CD8-positive, alpha-beta memory T cell (primary cell): ENCODE results near the gene ZNF831. TPM values are rescaled to one million over a fixed set of nuclear protein-coding genes. Genes with fewer than 3 reads are reported as not detected.
A peak's percentile ranks its signal among the peaks of the same experiment; 100 is the strongest.

ENCODE experiments used
- CTCF ChIA-PET: fragments of 350-600 bp; sonication (Branson Sonifier 250); formaldehyde crosslinking; loops from one replicate; lab custom pipeline; 2021; ENCODE audit warnings: antibody characterized with exemption; lab: Charles Lee
- POLR2A ChIA-PET: fragments of 350-600 bp; sonication (Branson Sonifier 250); formaldehyde crosslinking; loops from one replicate; lab custom pipeline; 2021; ENCODE audit warnings: antibody characterized with exemption; lab: Charles Lee
- DNase-seq, 5 donors: peaks; one replicate each; pipeline versions ENCODE4 v3.0.0 to v3.0.0-alpha.2; 2020 to 2022; ENCODE audit warnings: mixed read lengths in 1 of 5
- H3K27ac ChIP-seq: one replicate; pipeline ENCODE4 v1.7.0; 2013; ENCODE audit warnings: low read depth, mild to moderate bottlenecking, low read length, moderate library complexity
- H3K27me3 ChIP-seq: 2 replicates; pipeline ENCODE4 v1.7.0; 2013; ENCODE audit warnings: low read length, mild to moderate bottlenecking; ENCODE audit not compliant: insufficient read depth, poor library complexity, severe bottlenecking
- H3K36me3 ChIP-seq: 2 replicates; pipeline ENCODE4 v1.7.0; 2013; ENCODE audit warnings: mild to moderate bottlenecking, low read length, moderate library complexity; ENCODE audit not compliant: insufficient read depth
- H3K4me1 ChIP-seq: 2 replicates; pipeline ENCODE4 v1.7.0; 2013; ENCODE audit warnings: mild to moderate bottlenecking, low read length, moderate library complexity; ENCODE audit not compliant: insufficient read depth
- H3K4me3 ChIP-seq: 2 replicates; pipeline ENCODE4 v1.7.0; 2013; ENCODE audit warnings: mild to moderate bottlenecking, low read length
- H3K9me3 ChIP-seq: 2 replicates; pipeline ENCODE4 v1.7.0; 2013; ENCODE audit warnings: mild to moderate bottlenecking, low read length
- H3K27ac Mint-ChIP-seq, 8 donors: one replicate each; pipeline ENCODE4 v1.8.0; 2020 to 2021; ENCODE audit warnings: mixed read lengths in 8 of 8, mild to moderate bottlenecking in 6 of 8, inconsistent platforms in 3 of 8, moderate library complexity in 3 of 8
- H3K27me3 Mint-ChIP-seq, 2 donors: one replicate each; pipeline ENCODE4 v1.8.0; 2020 to 2021; ENCODE audit warnings: mixed read lengths in 2 of 2, mild to moderate bottlenecking in 1 of 2, moderate library complexity in 1 of 2
- H3K36me3 Mint-ChIP-seq, 3 donors: one replicate each; pipeline ENCODE4 v1.8.0; 2020 to 2021; ENCODE audit warnings: mixed read lengths in 3 of 3, inconsistent platforms in 1 of 3, mild to moderate bottlenecking in 1 of 3
- H3K4me1 Mint-ChIP-seq, 3 donors: one replicate each; pipeline ENCODE4 v1.8.0; 2020 to 2021; ENCODE audit warnings: mixed read lengths in 3 of 3, inconsistent platforms in 1 of 3, mild to moderate bottlenecking in 1 of 3
- H3K4me3 Mint-ChIP-seq, 7 donors: one replicate each; pipeline ENCODE4 v1.8.0; 2020 to 2021; ENCODE audit warnings: mixed read lengths in 7 of 7, mild to moderate bottlenecking in 6 of 7, moderate library complexity in 4 of 7, inconsistent platforms in 2 of 7
- H3K9me3 Mint-ChIP-seq, 5 donors: one replicate each; pipeline ENCODE4 v1.8.0; 2020 to 2022; ENCODE audit warnings: mixed read lengths in 5 of 5, mild to moderate bottlenecking in 3 of 5, moderate library complexity in 2 of 5, inconsistent platforms in 1 of 5
- polyA plus RNA-seq: library from polyadenylated mRNA; unstranded; fragments of 300-500 nt; fragmentation: Illumina TruSeq; gene quantifications from one replicate; pipeline ENCODE4 v1.2.3, GENCODE V29; 2021
- total RNA-seq, 2 experiments: library from RNA; stranded (reverse); gene quantifications; one replicate each; pipeline ENCODE4 v1.2.3, GENCODE V29; 2021

Gene ZNF831
- total and polyA plus RNA-seq, 3 experiments from 2014 or later, result 6.4 to 12.1 (median 6.9) TPM

DNA sequence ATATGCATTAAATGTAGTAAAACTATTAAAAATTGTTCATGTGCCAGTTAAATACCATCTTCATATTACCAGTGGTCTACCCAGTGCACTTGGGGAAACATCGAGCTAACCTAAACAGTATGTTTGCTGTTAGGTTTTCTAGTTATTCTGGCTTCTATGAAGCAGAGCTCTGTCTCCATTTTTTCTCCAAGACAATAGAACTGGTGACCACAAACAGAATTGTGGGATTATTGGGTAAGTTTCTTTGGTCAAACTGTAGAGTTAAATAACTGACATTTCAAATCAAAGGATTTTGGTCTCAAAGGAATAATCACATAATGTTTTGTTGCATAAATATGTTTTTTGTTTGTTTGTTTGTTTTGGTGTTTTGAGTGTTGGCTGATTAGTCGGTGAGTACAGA, 96.3 kb downstream of the ZNF831 start:
- no peaks in the 10 kb centered on the region for H3K9me3 ChIP-seq
- Mint-ChIP-seq H3K9me3 (no peaks in the 10 kb centered on the region), H3K27me3 (no peaks in the 10 kb centered on the region), H3K27ac (no peak overlapping the region), H3K4me3 (no peak overlapping the region), H3K4me1 (peaks cover 20 to 55% (median 26%) of the 10 kb centered on the region in 3 donors), H3K36me3 (peaks cover 4 to 20% (median 6%) of the 10 kb centered on the region in 3 donors)
- no peak overlapping the region for H3K27ac ChIP-seq
- no peak overlapping the region for H3K4me3 ChIP-seq
- ChIA-PET POLR2A (no interaction called here), CTCF (no interaction called here)
- H3K4me1 ChIP-seq, result peaks cover 24% of the 10 kb centered on the region
- H3K36me3 ChIP-seq, result no peaks in the 10 kb centered on the region
- no peaks in the 10 kb centered on the region for H3K27me3 ChIP-seq
- no peak for DNase-seq

DNA sequence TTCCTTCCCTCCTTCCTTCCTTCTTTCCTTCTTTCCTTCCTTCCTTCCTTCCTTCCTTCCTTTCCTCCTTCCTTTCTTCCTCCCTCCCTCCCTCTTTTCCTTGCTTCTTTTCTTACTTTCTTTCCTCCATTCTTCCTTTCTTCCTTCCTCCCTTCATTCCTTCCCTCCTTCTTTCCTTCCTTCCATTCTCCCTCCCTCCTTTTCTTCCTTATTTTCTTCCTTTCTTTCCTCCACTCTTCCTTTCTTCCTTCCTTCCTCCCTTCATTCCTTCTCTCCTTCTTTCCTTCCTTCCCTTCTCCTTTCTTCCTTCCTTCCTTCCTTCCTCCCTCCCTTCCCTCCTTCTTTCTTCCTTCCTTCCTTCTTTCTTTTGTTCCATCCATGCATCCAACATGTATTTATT, 101.7 kb downstream of the ZNF831 start:
- no peaks in the 10 kb centered on the region for H3K36me3 Mint-ChIP-seq
- no peak for DNase-seq
- Histone ChIP-seq H3K4me1 (peaks cover 9% of the 10 kb centered on the region), H3K9me3 (no peaks in the 10 kb centered on the region), H3K27ac (no peak overlapping the region), H3K27me3 (no peaks in the 10 kb centered on the region), H3K36me3 (no peaks in the 10 kb centered on the region), H3K4me3 (no peak overlapping the region)
- POLR2A ChIA-PET, result no interaction called here
- H3K27me3 Mint-ChIP-seq, result peaks cover 10 to 28% of the 10 kb centered on the region in 2 donors
- CTCF ChIA-PET, result no interaction called here
- no peak overlapping the region for H3K27ac Mint-ChIP-seq
- H3K4me3 Mint-ChIP-seq, result no peak overlapping the region
- no peaks in the 10 kb centered on the region for H3K9me3 Mint-ChIP-seq
- H3K4me1 Mint-ChIP-seq, result peaks cover 4 to 26% (median 10%) of the 10 kb centered on the region in 3 donors

DNA sequence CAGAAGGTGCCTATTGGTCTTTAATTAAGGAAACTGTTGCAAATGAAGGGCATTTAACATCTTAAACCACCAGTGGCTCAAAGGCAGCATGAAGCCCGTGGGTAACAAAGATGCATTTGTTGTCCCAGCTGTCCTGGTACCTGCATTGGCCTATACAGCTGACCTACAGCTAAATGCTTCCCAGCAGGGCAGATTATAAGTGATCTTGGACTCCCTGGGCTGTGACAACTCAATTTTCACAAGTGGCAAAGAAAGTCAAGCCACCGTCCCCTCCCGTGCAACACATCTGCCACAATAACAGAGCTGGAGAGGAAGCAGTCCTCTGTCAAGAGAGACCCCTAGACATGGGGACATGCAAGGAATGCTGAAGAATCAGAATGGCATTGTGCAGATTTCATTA, 105.2 kb downstream of the ZNF831 start:
- Histone ChIP-seq H3K36me3 (no peaks in the 10 kb centered on the region), H3K4me3 (no peak overlapping the region), H3K9me3 (no peaks in the 10 kb centered on the region), H3K4me1 (peaks cover 14% of the 10 kb centered on the region), H3K27ac (no peak overlapping the region), H3K27me3 (no peaks in the 10 kb centered on the region)
- no peaks in the 10 kb centered on the region for H3K9me3 Mint-ChIP-seq
- H3K27me3 Mint-ChIP-seq, result peaks cover 10 to 36% of the 10 kb centered on the region in 2 donors
- no peaks in the 10 kb centered on the region for H3K36me3 Mint-ChIP-seq
- H3K4me3 Mint-ChIP-seq, result peak overlapping the region in 1 of 7 donors; percentile 31
- H3K4me1 Mint-ChIP-seq, result peaks cover 6 to 22% (median 10%) of the 10 kb centered on the region in 3 donors
- ChIA-PET POLR2A (interaction anchor here (1.6 kb wide), 1 partner anchor 21 kb away, joined by 3 read pairs; no protein-coding TSS in a partner anchor), CTCF (no interaction called here)
- no peak overlapping the region for H3K27ac Mint-ChIP-seq
- DNase-seq, result no peak

DNA sequence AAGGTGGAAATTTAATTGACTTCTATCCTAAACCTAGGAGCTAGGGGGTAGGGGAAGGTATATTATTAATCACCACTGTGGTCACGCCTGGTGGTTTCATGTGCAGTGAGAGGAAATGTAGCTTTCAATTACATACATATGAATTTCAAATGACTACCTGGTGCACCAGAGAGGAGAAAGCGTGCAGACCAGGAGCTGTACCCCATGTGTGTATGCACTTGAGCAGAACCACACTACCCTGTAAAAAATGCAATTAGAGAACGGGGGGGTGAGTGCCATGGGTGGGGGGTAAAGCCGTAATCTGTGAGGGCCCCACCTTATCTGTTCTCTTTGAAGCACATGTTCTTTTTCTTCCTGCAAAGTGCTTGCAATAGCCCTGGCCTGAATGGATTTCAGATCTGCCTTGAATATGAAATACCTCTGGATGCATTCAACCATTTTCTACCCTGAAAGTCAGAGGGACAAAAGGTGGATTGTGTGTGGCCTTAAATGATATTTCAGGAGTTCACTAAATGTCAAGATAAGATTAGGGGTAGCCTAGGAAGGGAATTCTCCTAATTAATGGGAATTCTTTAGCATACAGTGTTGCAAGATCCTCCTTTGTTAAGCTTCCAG, 105.9 kb downstream of the ZNF831 start:
- CTCF ChIA-PET, result no interaction called here
- POLR2A ChIA-PET, result interaction anchor here (1.6 kb wide), 1 partner anchor 20 kb away, joined by 3 read pairs; no protein-coding TSS in a partner anchor
- Histone ChIP-seq H3K27ac (no peak overlapping the region), H3K4me1 (peaks cover 20% of the 10 kb centered on the region), H3K27me3 (no peaks in the 10 kb centered on the region), H3K4me3 (no peak overlapping the region), H3K36me3 (no peaks in the 10 kb centered on the region), H3K9me3 (no peaks in the 10 kb centered on the region)
- peaks cover 13 to 29% (median 17%) of the 10 kb centered on the region in 3 donors for H3K4me1 Mint-ChIP-seq
- no peaks in the 10 kb centered on the region for H3K9me3 Mint-ChIP-seq
- H3K27me3 Mint-ChIP-seq, result peaks cover 16 to 42% of the 10 kb centered on the region in 2 donors
- DNase-seq, result no peak
- no peaks in the 10 kb centered on the region for H3K36me3 Mint-ChIP-seq
- peak overlapping the region in 2 of 8 donors; percentile 5 to 73 for H3K27ac Mint-ChIP-seq
- H3K4me3 Mint-ChIP-seq, result peak overlapping the region in 3 of 7 donors; percentile 31 to 52 (median 37)

DNA sequence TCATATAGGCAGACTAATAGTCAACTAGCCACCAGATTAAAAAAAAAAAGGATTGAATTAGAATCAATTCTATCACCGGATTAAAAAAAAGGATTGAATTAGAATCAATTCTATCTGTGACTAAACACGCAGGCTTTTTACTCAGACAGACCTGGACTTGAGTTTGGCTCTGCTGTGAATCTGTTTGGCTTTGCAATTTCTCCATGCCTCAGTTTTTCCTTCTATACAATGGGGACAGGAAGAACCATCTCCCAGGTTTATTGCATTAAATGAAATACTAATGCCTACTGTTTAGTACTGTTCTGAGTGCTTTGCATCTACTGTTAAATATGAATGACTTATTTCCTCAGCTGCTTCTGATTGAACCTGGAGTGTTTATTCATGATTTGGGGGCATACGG, 106.8 kb downstream of the ZNF831 start:
- Mint-ChIP-seq H3K9me3 (no peaks in the 10 kb centered on the region), H3K4me1 (peaks cover 13 to 32% (median 18%) of the 10 kb centered on the region in 3 donors), H3K27me3 (peaks cover 23 to 43% of the 10 kb centered on the region in 2 donors), H3K27ac (no peak overlapping the region), H3K36me3 (no peaks in the 10 kb centered on the region), H3K4me3 (no peak overlapping the region)
- H3K27me3 ChIP-seq, result no peaks in the 10 kb centered on the region
- DNase-seq, result no peak
- ChIA-PET POLR2A (interaction anchor here (1.6 kb wide), 1 partner anchor 20 kb away, joined by 3 read pairs; no protein-coding TSS in a partner anchor), CTCF (no interaction called here)
- H3K36me3 ChIP-seq, result no peaks in the 10 kb centered on the region
- H3K27ac ChIP-seq, result no peak overlapping the region
- peaks cover 21% of the 10 kb centered on the region for H3K4me1 ChIP-seq
- no peaks in the 10 kb centered on the region for H3K9me3 ChIP-seq
- H3K4me3 ChIP-seq, result no peak overlapping the region

DNA sequence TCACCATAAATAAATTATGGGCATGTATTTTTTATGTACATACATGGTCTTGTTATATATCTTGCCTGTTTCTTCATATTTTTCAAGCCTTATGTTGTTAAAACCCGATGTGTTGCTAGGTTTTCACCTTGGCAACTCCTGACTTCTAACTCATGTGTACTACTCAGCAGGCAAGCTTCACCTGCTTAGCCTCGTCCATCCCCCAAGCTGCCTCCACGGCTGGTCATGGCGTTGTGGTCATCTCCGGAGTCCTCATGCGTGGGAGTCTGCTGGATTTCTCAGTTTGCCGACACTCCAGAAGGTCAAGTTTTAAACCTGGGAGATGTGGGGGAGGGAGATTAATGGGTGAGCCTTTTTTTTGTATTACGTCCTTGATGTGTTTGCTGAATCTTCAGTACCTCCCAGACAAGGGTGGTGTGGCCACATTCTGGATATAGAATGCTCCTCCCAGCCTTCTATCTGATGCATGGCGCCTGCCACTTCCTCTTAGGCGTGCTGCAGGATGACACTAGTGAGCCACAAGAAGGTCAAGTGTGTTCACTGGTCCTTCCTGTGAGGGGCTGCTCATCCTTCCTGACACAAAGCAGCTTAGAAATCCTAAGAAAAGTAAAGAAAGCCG, 110.2 kb downstream of the ZNF831 start:
- peaks cover 17 to 32% of the 10 kb centered on the region in 2 donors for H3K27me3 Mint-ChIP-seq
- no peaks in the 10 kb centered on the region for H3K27me3 ChIP-seq
- H3K9me3 Mint-ChIP-seq, result no peaks in the 10 kb centered on the region
- peaks cover 13 to 29% (median 18%) of the 10 kb centered on the region in 3 donors for H3K4me1 Mint-ChIP-seq
- H3K36me3 Mint-ChIP-seq, result no peaks in the 10 kb centered on the region
- H3K27ac ChIP-seq, result no peak overlapping the region
- ChIA-PET CTCF (no interaction called here), POLR2A (no interaction called here)
- no peak for DNase-seq
- peak overlapping the region in 3 of 7 donors; percentile 36 to 70 (median 39) for H3K4me3 Mint-ChIP-seq
- peak overlapping the region in 2 of 8 donors; percentile 39 to 61 for H3K27ac Mint-ChIP-seq
- no peaks in the 10 kb centered on the region for H3K36me3 ChIP-seq
- peaks cover 21% of the 10 kb centered on the region for H3K4me1 ChIP-seq
- H3K4me3 ChIP-seq, result no peak overlapping the region
- no peaks in the 10 kb centered on the region for H3K9me3 ChIP-seq

DNA sequence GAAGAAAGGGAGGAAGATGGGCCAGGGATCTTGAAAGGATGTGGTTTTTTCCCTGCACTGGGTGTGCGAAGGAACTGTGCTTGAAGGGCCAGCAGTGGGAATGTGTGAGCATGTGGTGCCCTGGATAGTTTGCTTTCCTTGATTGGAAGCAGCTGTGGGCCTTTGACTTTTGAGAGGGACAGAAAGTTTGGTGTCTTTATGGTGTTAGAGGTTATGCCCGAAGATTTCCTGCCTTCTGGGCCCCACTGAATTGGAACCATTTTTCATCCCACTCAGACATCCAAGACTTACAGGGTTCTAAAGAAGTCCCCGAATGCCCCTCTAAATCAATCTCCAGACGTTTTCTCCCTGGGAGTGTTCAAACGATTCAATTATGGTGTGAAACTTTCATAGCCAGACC, 113.3 kb downstream of the ZNF831 start:
- Histone ChIP-seq H3K4me1 (peaks cover 12% of the 10 kb centered on the region), H3K27me3 (no peaks in the 10 kb centered on the region), H3K36me3 (no peaks in the 10 kb centered on the region), H3K9me3 (no peaks in the 10 kb centered on the region), H3K4me3 (no peak overlapping the region), H3K27ac (no peak overlapping the region)
- H3K4me3 Mint-ChIP-seq, result no peak overlapping the region
- no peaks in the 10 kb centered on the region for H3K36me3 Mint-ChIP-seq
- H3K9me3 Mint-ChIP-seq, result no peaks in the 10 kb centered on the region
- POLR2A ChIA-PET, result no interaction called here
- peaks cover 8 to 16% (median 9%) of the 10 kb centered on the region in 3 donors for H3K4me1 Mint-ChIP-seq
- DNase-seq, result no peak
- CTCF ChIA-PET, result no interaction called here
- peaks cover 17 to 21% of the 10 kb centered on the region in 2 donors for H3K27me3 Mint-ChIP-seq
- no peak overlapping the region for H3K27ac Mint-ChIP-seq

DNA sequence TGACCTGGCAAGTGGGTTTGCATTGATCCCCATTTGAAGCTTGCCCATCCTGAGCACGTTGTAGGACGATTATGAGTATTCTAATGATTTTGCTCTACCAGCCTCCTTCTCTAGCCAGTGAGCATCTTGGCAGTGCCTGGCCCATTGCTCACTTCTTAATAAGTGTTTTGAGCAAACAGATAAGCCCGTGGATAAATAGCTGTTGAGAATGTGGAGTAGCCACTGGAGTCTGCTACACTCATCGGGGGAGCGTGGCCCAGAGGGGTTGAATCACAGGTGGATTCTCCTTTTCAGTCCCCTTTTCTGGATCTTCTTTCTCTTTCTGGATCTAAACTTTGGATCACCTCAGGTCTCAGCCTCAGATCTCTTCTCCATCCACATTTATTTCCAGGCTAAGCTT, 120.8 kb downstream of the ZNF831 start:
- Mint-ChIP-seq H3K27ac (peak overlapping the region in 1 of 8 donors; percentile 55), H3K27me3 (peaks cover 6% of the 10 kb centered on the region in 2 donors), H3K9me3 (no peaks in the 10 kb centered on the region), H3K36me3 (no peaks in the 10 kb centered on the region), H3K4me1 (no peaks in the 10 kb centered on the region), H3K4me3 (no peak overlapping the region)
- POLR2A ChIA-PET, result no interaction called here
- Histone ChIP-seq H3K36me3 (no peaks in the 10 kb centered on the region), H3K27ac (no peak overlapping the region), H3K4me3 (no peak overlapping the region), H3K27me3 (no peaks in the 10 kb centered on the region), H3K9me3 (no peaks in the 10 kb centered on the region), H3K4me1 (no peaks in the 10 kb centered on the region)
- no peak for DNase-seq
- CTCF ChIA-PET, result no interaction called here
